Neural cell (in vitro differentiated cells): Measurements from ENCODE around the gene DENND4C.

Experiments used
- EZH2 ChIP-seq: fragments of 200-600, 300-800 bp; shearing (Covaris generic), sonication (generic); IDR thresholded peaks from 2 replicates; pipeline ENCODE4 v1.6.1; 2014; ENCODE audit warnings: antibody characterized with exemption, low read length, borderline replicate concordance, mild to moderate bottlenecking; ENCODE audit not compliant: insufficient read depth, poor library complexity, severe bottlenecking
- POLR2AphosphoS5 ChIP-seq: IDR thresholded peaks from 2 replicates; pipeline ENCODE4 v1.6.1; 2012
- TAF1 ChIP-seq: IDR thresholded peaks from 2 replicates; pipeline ENCODE4 v1.6.1; 2012; ENCODE audit warnings: low read depth
- TF ChIP-seq, protein P1 (sequence below): fragments of 450-650 bp; IDR thresholded peaks from 2 replicates; pipeline ENCODE4 v1.5.1; 2014; ENCODE audit warnings: antibody characterized with exemption, mild to moderate bottlenecking, moderate library complexity; ENCODE audit not compliant: poor library complexity, severe bottlenecking
- TF ChIP-seq, protein P2 (sequence below): IDR thresholded peaks from 2 replicates; pipeline ENCODE4 v1.6.1; 2012; ENCODE audit warnings: borderline replicate concordance

GRCh38 chr9:19185191-19185590 lies 45.3 kb upstream of the DENND4C start:
- TF ChIP-seq, protein P1, sequence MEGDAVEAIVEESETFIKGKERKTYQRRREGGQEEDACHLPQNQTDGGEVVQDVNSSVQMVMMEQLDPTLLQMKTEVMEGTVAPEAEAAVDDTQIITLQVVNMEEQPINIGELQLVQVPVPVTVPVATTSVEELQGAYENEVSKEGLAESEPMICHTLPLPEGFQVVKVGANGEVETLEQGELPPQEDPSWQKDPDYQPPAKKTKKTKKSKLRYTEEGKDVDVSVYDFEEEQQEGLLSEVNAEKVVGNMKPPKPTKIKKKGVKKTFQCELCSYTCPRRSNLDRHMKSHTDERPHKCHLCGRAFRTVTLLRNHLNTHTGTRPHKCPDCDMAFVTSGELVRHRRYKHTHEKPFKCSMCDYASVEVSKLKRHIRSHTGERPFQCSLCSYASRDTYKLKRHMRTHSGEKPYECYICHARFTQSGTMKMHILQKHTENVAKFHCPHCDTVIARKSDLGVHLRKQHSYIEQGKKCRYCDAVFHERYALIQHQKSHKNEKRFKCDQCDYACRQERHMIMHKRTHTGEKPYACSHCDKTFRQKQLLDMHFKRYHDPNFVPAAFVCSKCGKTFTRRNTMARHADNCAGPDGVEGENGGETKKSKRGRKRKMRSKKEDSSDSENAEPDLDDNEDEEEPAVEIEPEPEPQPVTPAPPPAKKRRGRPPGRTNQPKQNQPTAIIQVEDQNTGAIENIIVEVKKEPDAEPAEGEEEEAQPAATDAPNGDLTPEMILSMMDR, result no peak
- no peak for TF ChIP-seq POLR2AphosphoS5
- TF ChIP-seq EZH2, result no peak
- TF ChIP-seq, protein P2, sequence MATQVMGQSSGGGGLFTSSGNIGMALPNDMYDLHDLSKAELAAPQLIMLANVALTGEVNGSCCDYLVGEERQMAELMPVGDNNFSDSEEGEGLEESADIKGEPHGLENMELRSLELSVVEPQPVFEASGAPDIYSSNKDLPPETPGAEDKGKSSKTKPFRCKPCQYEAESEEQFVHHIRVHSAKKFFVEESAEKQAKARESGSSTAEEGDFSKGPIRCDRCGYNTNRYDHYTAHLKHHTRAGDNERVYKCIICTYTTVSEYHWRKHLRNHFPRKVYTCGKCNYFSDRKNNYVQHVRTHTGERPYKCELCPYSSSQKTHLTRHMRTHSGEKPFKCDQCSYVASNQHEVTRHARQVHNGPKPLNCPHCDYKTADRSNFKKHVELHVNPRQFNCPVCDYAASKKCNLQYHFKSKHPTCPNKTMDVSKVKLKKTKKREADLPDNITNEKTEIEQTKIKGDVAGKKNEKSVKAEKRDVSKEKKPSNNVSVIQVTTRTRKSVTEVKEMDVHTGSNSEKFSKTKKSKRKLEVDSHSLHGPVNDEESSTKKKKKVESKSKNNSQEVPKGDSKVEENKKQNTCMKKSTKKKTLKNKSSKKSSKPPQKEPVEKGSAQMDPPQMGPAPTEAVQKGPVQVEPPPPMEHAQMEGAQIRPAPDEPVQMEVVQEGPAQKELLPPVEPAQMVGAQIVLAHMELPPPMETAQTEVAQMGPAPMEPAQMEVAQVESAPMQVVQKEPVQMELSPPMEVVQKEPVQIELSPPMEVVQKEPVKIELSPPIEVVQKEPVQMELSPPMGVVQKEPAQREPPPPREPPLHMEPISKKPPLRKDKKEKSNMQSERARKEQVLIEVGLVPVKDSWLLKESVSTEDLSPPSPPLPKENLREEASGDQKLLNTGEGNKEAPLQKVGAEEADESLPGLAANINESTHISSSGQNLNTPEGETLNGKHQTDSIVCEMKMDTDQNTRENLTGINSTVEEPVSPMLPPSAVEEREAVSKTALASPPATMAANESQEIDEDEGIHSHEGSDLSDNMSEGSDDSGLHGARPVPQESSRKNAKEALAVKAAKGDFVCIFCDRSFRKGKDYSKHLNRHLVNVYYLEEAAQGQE, result no peak
- TF ChIP-seq TAF1, result no peak
